Measurements from ENCODE around the gene PTK7.

The PTK7 gene

GRCh38 chr6:43103253-43103876 lies 27.3 kb downstream of the PTK7 start:
- H2AFZ ChIP-seq (ENCODE audit: low read length) = no peak overlapping the region
- no peak overlapping the region for H3K4ac ChIP-seq (ENCODE audit: low read length)
- WGBS, 2 donors (ENCODE audit: extremely low coverage in 2 of 2, insufficient read length in 2 of 2, insufficient replicate concordance in 1 of 2) = no CpG with 5 or more reads among the region's 2 CpGs
- no peak overlapping the region for H3K14ac ChIP-seq (ENCODE audit: low read length)
- no peak overlapping the region for H2AK5ac ChIP-seq (ENCODE audit: low read depth, low read length)
- no peaks in the 10 kb centered on the region for H3K9me3 ChIP-seq (replicated peaks in 1 of 2; ENCODE audit: control insufficient read depth in 2 of 2, insufficient read depth in 1 of 2, low read depth in 1 of 2, low read length in 2 of 2)
- H3K18ac ChIP-seq (ENCODE audit: low read length) = no peak overlapping the region
- no peaks in the 10 kb centered on the region for H3K27me3 ChIP-seq (ENCODE audit: control insufficient read depth in 3 of 3, insufficient read depth in 3 of 3, low read depth in 1 of 3, low read length in 3 of 3)
- no peak overlapping the region for H2BK120ac ChIP-seq (ENCODE audit: low read depth, low read length)
- H3K27ac ChIP-seq (replicated peaks; ENCODE audit: low read length) = no peak overlapping the region
- H4K91ac ChIP-seq (ENCODE audit: low read depth, low read length, poor library complexity) = no peak overlapping the region
- no peak for DNase-seq (ENCODE audit: low spot score)
- H3K4me2 ChIP-seq (ENCODE audit: insufficient read depth, low read length, poor library complexity, severe bottlenecking) = no peak overlapping the region
- H4K8ac ChIP-seq (ENCODE audit: low read depth, low read length) = no peak overlapping the region
- peaks cover 5% of the 10 kb centered on the region for H3K79me1 ChIP-seq (ENCODE audit: low read depth, low read length)
- H3K4me1 ChIP-seq (ENCODE audit: control insufficient read depth in 2 of 2, insufficient read depth in 1 of 2, low read depth in 1 of 2, low read length in 2 of 2) = peaks cover 5 to 13% of the 10 kb centered on the region in 2 donors
- H3K9ac ChIP-seq (ENCODE audit: low read depth, low read length, poor library complexity) = no peak overlapping the region
- H3K23ac ChIP-seq (ENCODE audit: low read depth, low read length, poor library complexity) = no peak overlapping the region
- H3K4me3 ChIP-seq (ENCODE audit: low read length in 2 of 2) = no peak overlapping the region
- H2BK15ac ChIP-seq (ENCODE audit: low read length) = no peak overlapping the region
- no peaks in the 10 kb centered on the region for H3K36me3 ChIP-seq (replicated peaks in 1 of 2; ENCODE audit: control insufficient read depth in 2 of 2, insufficient read depth in 2 of 2, low read length in 2 of 2)
- no peak overlapping the region for H2BK12ac ChIP-seq (ENCODE audit: low read length)
- H2BK5ac ChIP-seq (ENCODE audit: low read length) = no peak overlapping the region

GRCh38 chr6:43105538-43106222 lies 29.6 kb downstream of the PTK7 start:
- no peaks in the 10 kb centered on the region for H3K9me3 ChIP-seq (replicated peaks in 1 of 2; ENCODE audit: control insufficient read depth in 2 of 2, insufficient read depth in 1 of 2, low read depth in 1 of 2, low read length in 2 of 2)
- no peak for DNase-seq (ENCODE audit: low spot score)
- no peak overlapping the region for H3K18ac ChIP-seq (ENCODE audit: low read length)
- H3K27me3 ChIP-seq (ENCODE audit: control insufficient read depth in 3 of 3, insufficient read depth in 3 of 3, low read depth in 1 of 3, low read length in 3 of 3) = no peaks in the 10 kb centered on the region
- H3K4me3 ChIP-seq (ENCODE audit: low read length in 2 of 2) = no peak overlapping the region
- no peak overlapping the region for H3K4me2 ChIP-seq (ENCODE audit: insufficient read depth, low read length, poor library complexity, severe bottlenecking)
- peaks cover 5 to 13% of the 10 kb centered on the region in 2 donors for H3K4me1 ChIP-seq (ENCODE audit: control insufficient read depth in 2 of 2, insufficient read depth in 1 of 2, low read depth in 1 of 2, low read length in 2 of 2)
- H2BK5ac ChIP-seq (ENCODE audit: low read length) = no peak overlapping the region
- no peak overlapping the region for H3K23ac ChIP-seq (ENCODE audit: low read depth, low read length, poor library complexity)
- no peak overlapping the region for H3K9ac ChIP-seq (ENCODE audit: low read depth, low read length, poor library complexity)
- no CpG with 5 or more reads among the region's 9 CpGs for WGBS, 2 donors (ENCODE audit: extremely low coverage in 2 of 2, insufficient read length in 2 of 2, insufficient replicate concordance in 1 of 2)
- H4K8ac ChIP-seq (ENCODE audit: low read depth, low read length) = no peak overlapping the region
- no peak overlapping the region for H3K14ac ChIP-seq (ENCODE audit: low read length)
- no peak overlapping the region for H4K91ac ChIP-seq (ENCODE audit: low read depth, low read length, poor library complexity)
- no peak overlapping the region for H2BK120ac ChIP-seq (ENCODE audit: low read depth, low read length)
- H2BK15ac ChIP-seq (ENCODE audit: low read length) = no peak overlapping the region
- H3K27ac ChIP-seq (replicated peaks; ENCODE audit: low read length) = peak overlapping the region; percentile 56
- H2BK12ac ChIP-seq (ENCODE audit: low read length) = no peak overlapping the region
- no peak overlapping the region for H2AK5ac ChIP-seq (ENCODE audit: low read depth, low read length)
- peaks cover 5% of the 10 kb centered on the region for H3K79me1 ChIP-seq (ENCODE audit: low read depth, low read length)
- no peaks in the 10 kb centered on the region for H3K36me3 ChIP-seq (replicated peaks in 1 of 2; ENCODE audit: control insufficient read depth in 2 of 2, insufficient read depth in 2 of 2, low read length in 2 of 2)
- no peak overlapping the region for H2AFZ ChIP-seq (ENCODE audit: low read length)
- no peak overlapping the region for H3K4ac ChIP-seq (ENCODE audit: low read length)

- H3K79me1 ChIP-seq (ENCODE audit: low read depth, low read length) = peaks cover 5% of the 10 kb centered on the region
- no peak overlapping the region for H3K27ac ChIP-seq (replicated peaks; ENCODE audit: low read length)
- WGBS, 2 donors (ENCODE audit: extremely low coverage in 2 of 2, insufficient read length in 2 of 2, insufficient replicate concordance in 1 of 2) = 100% methylated on average over 2 to 3 of the region's 12 CpGs
- H2AFZ ChIP-seq (ENCODE audit: low read length) = no peak overlapping the region
- no peak overlapping the region for H2BK5ac ChIP-seq (ENCODE audit: low read length)
- H3K4me3 ChIP-seq (ENCODE audit: low read length in 2 of 2) = no peak overlapping the region
- no peak overlapping the region for H3K14ac ChIP-seq (ENCODE audit: low read length)
- H2AK5ac ChIP-seq (ENCODE audit: low read depth, low read length) = no peak overlapping the region
- H3K9me3 ChIP-seq (replicated peaks in 1 of 2; ENCODE audit: control insufficient read depth in 2 of 2, insufficient read depth in 1 of 2, low read depth in 1 of 2, low read length in 2 of 2) = no peaks in the 10 kb centered on the region
- no peak overlapping the region for H3K4me2 ChIP-seq (ENCODE audit: insufficient read depth, low read length, poor library complexity, severe bottlenecking)
- no peak overlapping the region for H4K8ac ChIP-seq (ENCODE audit: low read depth, low read length)
- no peak overlapping the region for H2BK15ac ChIP-seq (ENCODE audit: low read length)
- no peak overlapping the region for H4K91ac ChIP-seq (ENCODE audit: low read depth, low read length, poor library complexity)
- H2BK120ac ChIP-seq (ENCODE audit: low read depth, low read length) = no peak overlapping the region
- peaks cover 5 to 13% of the 10 kb centered on the region in 2 donors for H3K4me1 ChIP-seq (ENCODE audit: control insufficient read depth in 2 of 2, insufficient read depth in 1 of 2, low read depth in 1 of 2, low read length in 2 of 2)
- H3K23ac ChIP-seq (ENCODE audit: low read depth, low read length, poor library complexity) = no peak overlapping the region
- H3K36me3 ChIP-seq (replicated peaks in 1 of 2; ENCODE audit: control insufficient read depth in 2 of 2, insufficient read depth in 2 of 2, low read length in 2 of 2) = no peaks in the 10 kb centered on the region
- H3K18ac ChIP-seq (ENCODE audit: low read length) = no peak overlapping the region
- DNase-seq (ENCODE audit: low spot score) = no peak
- H3K27me3 ChIP-seq (ENCODE audit: control insufficient read depth in 3 of 3, insufficient read depth in 3 of 3, low read depth in 1 of 3, low read length in 3 of 3) = no peaks in the 10 kb centered on the region
- no peak overlapping the region for H3K9ac ChIP-seq (ENCODE audit: low read depth, low read length, poor library complexity)
- H3K4ac ChIP-seq (ENCODE audit: low read length) = no peak overlapping the region
- no peak overlapping the region for H2BK12ac ChIP-seq (ENCODE audit: low read length)
These were observed 31.4 kb downstream of the PTK7 start for GRCh38 chr6:43107344-43108062.
